ENCODE data around the gene TMEM11. TPM values are rescaled to one million over a fixed set of nuclear protein-coding genes. Genes with fewer than 3 reads are reported as not detected.

TMEM11 gene
- polyA plus RNA-seq, 3 donors: 25.7 to 68.1 (median 59.5) TPM

DNA sequence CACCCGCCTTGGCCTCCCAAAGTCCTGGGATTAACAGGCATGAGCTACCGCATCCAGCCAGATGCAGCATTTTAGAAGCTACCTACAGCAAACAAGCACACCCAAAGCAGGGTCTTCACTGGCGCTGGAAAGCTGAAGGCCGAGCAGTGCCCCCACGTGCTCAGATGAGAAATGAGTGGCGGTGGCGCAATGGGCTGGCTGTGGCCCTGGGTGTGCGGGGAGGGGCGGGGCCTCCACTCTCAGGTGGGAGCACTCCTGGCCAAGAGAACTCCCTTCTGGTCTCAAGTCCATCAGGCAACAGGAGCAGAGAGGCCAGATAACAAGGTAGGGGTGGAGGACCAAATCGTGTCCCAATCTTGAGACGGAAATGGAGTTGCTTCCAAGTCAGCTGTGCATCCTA, 12.1 kb downstream of the TMEM11 start:
- Mint-ChIP-seq H3K4me1 (peaks cover 19% of the 10 kb centered on the region), H3K9me3 (no peaks in the 10 kb centered on the region), H3K4me3 (no peak overlapping the region), H3K27me3 (ENCODE audit: low read depth in 3 of 3) (peaks cover 0 to 2% (median 0%) of the 10 kb centered on the region in 3 donors), H3K27ac (peak overlapping the region in 2 of 7 donors; percentile 8 to 88), H3K36me3 (peaks cover 32 to 81% of the 10 kb centered on the region in 2 donors)
- no peak for DNase-seq
- H3K4me1 ChIP-seq (ENCODE audit: control insufficient read depth in 1 of 2, insufficient read depth in 2 of 2, low read length in 2 of 2): no peaks in the 10 kb centered on the region
- WGBS (ENCODE audit: insufficient coverage): 88% methylated on average over 9 of the region's 11 CpGs
- H3K27me3 ChIP-seq (ENCODE audit: control insufficient read depth in 2 of 2, insufficient read depth in 2 of 2, low read length in 2 of 2): no peaks in the 10 kb centered on the region
- no peak overlapping the region for H2AFZ ChIP-seq (ENCODE audit: insufficient read depth, low read depth, low read length, poor library complexity, severe bottlenecking)
- H3K27ac ChIP-seq (ENCODE audit: low read depth in 1 of 2, low read length in 2 of 2): peak overlapping the region in 1 of 2 donors; percentile 49
- intact Hi-C loops (cut with micrococcal nuclease): no loop called here
- no peak overlapping the region for H3K4me3 ChIP-seq (replicated peaks in 1 of 3; ENCODE audit: low read depth in 2 of 3, low read length in 3 of 3)
- H3K4me2 ChIP-seq (replicated peaks; ENCODE audit: extremely low read depth, low read length, poor library complexity, severe bottlenecking): no peak overlapping the region
- H3K9ac ChIP-seq (ENCODE audit: insufficient read depth, low read length, poor library complexity, severe bottlenecking): no peak overlapping the region
- peaks cover 38 to 84% of the 10 kb centered on the region in 2 donors for H3K36me3 ChIP-seq (replicated peaks in 1 of 2; ENCODE audit: control insufficient read depth in 1 of 2, insufficient read depth in 2 of 2, low read length in 2 of 2)
- peaks cover 100% of the 10 kb centered on the region for H4K20me1 ChIP-seq (ENCODE audit: insufficient read depth, low read length)
- TF ChIP-seq, protein P1, sequence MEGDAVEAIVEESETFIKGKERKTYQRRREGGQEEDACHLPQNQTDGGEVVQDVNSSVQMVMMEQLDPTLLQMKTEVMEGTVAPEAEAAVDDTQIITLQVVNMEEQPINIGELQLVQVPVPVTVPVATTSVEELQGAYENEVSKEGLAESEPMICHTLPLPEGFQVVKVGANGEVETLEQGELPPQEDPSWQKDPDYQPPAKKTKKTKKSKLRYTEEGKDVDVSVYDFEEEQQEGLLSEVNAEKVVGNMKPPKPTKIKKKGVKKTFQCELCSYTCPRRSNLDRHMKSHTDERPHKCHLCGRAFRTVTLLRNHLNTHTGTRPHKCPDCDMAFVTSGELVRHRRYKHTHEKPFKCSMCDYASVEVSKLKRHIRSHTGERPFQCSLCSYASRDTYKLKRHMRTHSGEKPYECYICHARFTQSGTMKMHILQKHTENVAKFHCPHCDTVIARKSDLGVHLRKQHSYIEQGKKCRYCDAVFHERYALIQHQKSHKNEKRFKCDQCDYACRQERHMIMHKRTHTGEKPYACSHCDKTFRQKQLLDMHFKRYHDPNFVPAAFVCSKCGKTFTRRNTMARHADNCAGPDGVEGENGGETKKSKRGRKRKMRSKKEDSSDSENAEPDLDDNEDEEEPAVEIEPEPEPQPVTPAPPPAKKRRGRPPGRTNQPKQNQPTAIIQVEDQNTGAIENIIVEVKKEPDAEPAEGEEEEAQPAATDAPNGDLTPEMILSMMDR (IDR thresholded peaks at IDR 0.05): no peak
- no peaks in the 10 kb centered on the region for H3K9me3 ChIP-seq (replicated peaks in 1 of 2; ENCODE audit: control insufficient read depth in 1 of 2, insufficient read depth in 1 of 2, low read length in 2 of 2)
- peaks cover 95% of the 10 kb centered on the region for H3K79me2 ChIP-seq (ENCODE audit: insufficient read depth, low read length)

GRCh38 chr17:21201298-21201595, 12.7 kb downstream of the TMEM11 start:
- Histone ChIP-seq H3K9ac (ENCODE audit: insufficient read depth, low read length, poor library complexity, severe bottlenecking) (no peak overlapping the region), H3K4me3 (replicated peaks in 1 of 3; ENCODE audit: low read depth in 2 of 3, low read length in 3 of 3) (no peak overlapping the region), H2AFZ (ENCODE audit: insufficient read depth, low read depth, low read length, poor library complexity, severe bottlenecking) (no peak overlapping the region), H3K36me3 (replicated peaks in 1 of 2; ENCODE audit: control insufficient read depth in 1 of 2, insufficient read depth in 2 of 2, low read length in 2 of 2) (peaks cover 37 to 85% of the 10 kb centered on the region in 2 donors), H3K4me2 (replicated peaks; ENCODE audit: extremely low read depth, low read length, poor library complexity, severe bottlenecking) (no peak overlapping the region), H3K4me1 (ENCODE audit: control insufficient read depth in 1 of 2, insufficient read depth in 2 of 2, low read length in 2 of 2) (no peaks in the 10 kb centered on the region), H3K9me3 (replicated peaks in 1 of 2; ENCODE audit: control insufficient read depth in 1 of 2, insufficient read depth in 1 of 2, low read length in 2 of 2) (no peaks in the 10 kb centered on the region), H4K20me1 (ENCODE audit: insufficient read depth, low read length) (peaks cover 100% of the 10 kb centered on the region), H3K79me2 (ENCODE audit: insufficient read depth, low read length) (peaks cover 88% of the 10 kb centered on the region), H3K27me3 (ENCODE audit: control insufficient read depth in 2 of 2, insufficient read depth in 2 of 2, low read length in 2 of 2) (no peaks in the 10 kb centered on the region), H3K27ac (ENCODE audit: low read depth in 1 of 2, low read length in 2 of 2) (peak overlapping the region in 1 of 2 donors; percentile 49)
- 80% methylated on average over 4 of the region's 5 CpGs for WGBS (ENCODE audit: insufficient coverage)
- intact Hi-C loops (cut with micrococcal nuclease): no loop called here
- no peak for DNase-seq
- H3K27ac Mint-ChIP-seq: peak overlapping the region in 3 of 7 donors; percentile 4 to 69 (median 51)
- peaks cover 36 to 81% of the 10 kb centered on the region in 2 donors for H3K36me3 Mint-ChIP-seq
- H3K27me3 Mint-ChIP-seq (ENCODE audit: low read depth in 3 of 3): peaks cover 0 to 2% (median 0%) of the 10 kb centered on the region in 3 donors
- no peak overlapping the region for H3K4me3 Mint-ChIP-seq
- H3K4me1 Mint-ChIP-seq: peaks cover 19% of the 10 kb centered on the region
- no peaks in the 10 kb centered on the region for H3K9me3 Mint-ChIP-seq
- TF ChIP-seq, protein P1 (IDR thresholded peaks at IDR 0.05): no peak

Measured in CD14-positive monocyte (primary cell).